ENCODE results near the gene SRBD1.

Gene SRBD1

GRCh38 chr2:45412754-45413379 is 198.2 kb downstream of the SRBD1 start:
- Histone ChIP-seq H3K9ac (ENCODE audit: low read length) (peak overlapping the region; percentile 64), H3K36me3 (replicated peaks; ENCODE audit: insufficient read depth, low read length) (no peaks in the 10 kb centered on the region), H3K9me2 (replicated peaks; ENCODE audit: insufficient read depth, low read length) (no peaks in the 10 kb centered on the region), H4K20me1 (ENCODE audit: insufficient read depth, low read length) (no peaks in the 10 kb centered on the region), H3K4me3 (ENCODE audit: low read length) (peak overlapping the region; percentile 33; the same call in 1 of the 2 replicates), H2AFZ (ENCODE audit: low read length) (no peak overlapping the region), H3K4me2 (ENCODE audit: low read depth, low read length) (peak overlapping the region; percentile 40), H3K9me3 (replicated peaks; ENCODE audit: insufficient read depth, low read length) (no peaks in the 10 kb centered on the region), H3K27me3 (replicated peaks; ENCODE audit: insufficient read depth, low read length) (no peaks in the 10 kb centered on the region), H3F3A (ENCODE audit: insufficient read depth, low read length) (peaks cover 22% of the 10 kb centered on the region), H3K27ac (ENCODE audit: low read length) (peak overlapping the region; percentile 93), H3K4me1 (ENCODE audit: low read length) (peaks cover 27% of the 10 kb centered on the region), H3K79me2 (ENCODE audit: low read length) (0 out of 2 replicates have a peak, but pooled peaks cover 12% of the 10 kb centered on the region)
- TF ChIP-seq EZH2 (optimal IDR thresholded peaks at IDR 0.05; ENCODE audit: low read depth, low read length) (no peak), EZH2phosphoT487 (IDR thresholded peaks at IDR 0.05; ENCODE audit: low read length) (no peak)
- TF ChIP-seq, protein P1, sequence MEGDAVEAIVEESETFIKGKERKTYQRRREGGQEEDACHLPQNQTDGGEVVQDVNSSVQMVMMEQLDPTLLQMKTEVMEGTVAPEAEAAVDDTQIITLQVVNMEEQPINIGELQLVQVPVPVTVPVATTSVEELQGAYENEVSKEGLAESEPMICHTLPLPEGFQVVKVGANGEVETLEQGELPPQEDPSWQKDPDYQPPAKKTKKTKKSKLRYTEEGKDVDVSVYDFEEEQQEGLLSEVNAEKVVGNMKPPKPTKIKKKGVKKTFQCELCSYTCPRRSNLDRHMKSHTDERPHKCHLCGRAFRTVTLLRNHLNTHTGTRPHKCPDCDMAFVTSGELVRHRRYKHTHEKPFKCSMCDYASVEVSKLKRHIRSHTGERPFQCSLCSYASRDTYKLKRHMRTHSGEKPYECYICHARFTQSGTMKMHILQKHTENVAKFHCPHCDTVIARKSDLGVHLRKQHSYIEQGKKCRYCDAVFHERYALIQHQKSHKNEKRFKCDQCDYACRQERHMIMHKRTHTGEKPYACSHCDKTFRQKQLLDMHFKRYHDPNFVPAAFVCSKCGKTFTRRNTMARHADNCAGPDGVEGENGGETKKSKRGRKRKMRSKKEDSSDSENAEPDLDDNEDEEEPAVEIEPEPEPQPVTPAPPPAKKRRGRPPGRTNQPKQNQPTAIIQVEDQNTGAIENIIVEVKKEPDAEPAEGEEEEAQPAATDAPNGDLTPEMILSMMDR (IDR thresholded peaks at IDR 0.05; ENCODE audit: low read length), result no peak
- peak; percentile 86 for DNase-seq

- Histone ChIP-seq H4K20me1 (ENCODE audit: insufficient read depth, low read length) (no peaks in the 10 kb centered on the region), H3K27ac (ENCODE audit: low read length) (no peak overlapping the region), H3K79me2 (ENCODE audit: low read length) (0 out of 2 replicates have a peak, but pooled peaks cover 12% of the 10 kb centered on the region), H3K4me1 (ENCODE audit: low read length) (peaks cover 27% of the 10 kb centered on the region), H3K4me3 (ENCODE audit: low read length) (no peak overlapping the region), H3K9ac (ENCODE audit: low read length) (no peak overlapping the region), H3K4me2 (ENCODE audit: low read depth, low read length) (peak overlapping the region; percentile 5; the same call in 1 of the 2 replicates), H3F3A (ENCODE audit: insufficient read depth, low read length) (peaks cover 22% of the 10 kb centered on the region), H3K9me2 (replicated peaks; ENCODE audit: insufficient read depth, low read length) (no peaks in the 10 kb centered on the region), H3K9me3 (replicated peaks; ENCODE audit: insufficient read depth, low read length) (no peaks in the 10 kb centered on the region), H2AFZ (ENCODE audit: low read length) (no peak overlapping the region), H3K36me3 (replicated peaks; ENCODE audit: insufficient read depth, low read length) (no peaks in the 10 kb centered on the region), H3K27me3 (replicated peaks; ENCODE audit: insufficient read depth, low read length) (no peaks in the 10 kb centered on the region)
- no peak for DNase-seq
- TF ChIP-seq EZH2 (optimal IDR thresholded peaks at IDR 0.05; ENCODE audit: low read depth, low read length), result no peak
- TF ChIP-seq EZH2phosphoT487 (IDR thresholded peaks at IDR 0.05; ENCODE audit: low read length), result no peak
- TF ChIP-seq, protein P1 (IDR thresholded peaks at IDR 0.05; ENCODE audit: low read length), result no peak
Measured at GRCh38 chr2:45409677-45410076, 201.4 kb downstream of the SRBD1 start.

GRCh38 chr2:45406621-45407020 is 204.4 kb downstream of the SRBD1 start:
- H3K4me2 ChIP-seq (ENCODE audit: low read depth, low read length), result no peak overlapping the region
- H3K36me3 ChIP-seq (replicated peaks; ENCODE audit: insufficient read depth, low read length), result no peaks in the 10 kb centered on the region
- no peaks in the 10 kb centered on the region for H3F3A ChIP-seq (ENCODE audit: insufficient read depth, low read length)
- no peaks in the 10 kb centered on the region for H3K9me3 ChIP-seq (replicated peaks; ENCODE audit: insufficient read depth, low read length)
- H3K4me1 ChIP-seq (ENCODE audit: low read length), result peaks cover 12% of the 10 kb centered on the region
- no peak overlapping the region for H2AFZ ChIP-seq (ENCODE audit: low read length)
- no peaks in the 10 kb centered on the region for H4K20me1 ChIP-seq (ENCODE audit: insufficient read depth, low read length)
- no peak for TF ChIP-seq EZH2 (optimal IDR thresholded peaks at IDR 0.05; ENCODE audit: low read depth, low read length)
- no peak for TF ChIP-seq EZH2phosphoT487 (IDR thresholded peaks at IDR 0.05; ENCODE audit: low read length)
- TF ChIP-seq, protein P1 (IDR thresholded peaks at IDR 0.05; ENCODE audit: low read length), result no peak
- no peak overlapping the region for H3K27ac ChIP-seq (ENCODE audit: low read length)
- no peak overlapping the region for H3K9ac ChIP-seq (ENCODE audit: low read length)
- 0 out of 2 replicates have a peak, but pooled peaks cover 12% of the 10 kb centered on the region for H3K79me2 ChIP-seq (ENCODE audit: low read length)
- no peak overlapping the region for H3K4me3 ChIP-seq (ENCODE audit: low read length)
- no peaks in the 10 kb centered on the region for H3K27me3 ChIP-seq (replicated peaks; ENCODE audit: insufficient read depth, low read length)
- H3K9me2 ChIP-seq (replicated peaks; ENCODE audit: insufficient read depth, low read length), result no peaks in the 10 kb centered on the region
- no peak for DNase-seq

All from MM.1S (cell line).